ENCODE data around the gene HMGXB4. TPM values are rescaled to one million over a fixed set of nuclear protein-coding genes. Genes with fewer than 3 reads are reported as not detected.

The HMGXB4 gene
- total RNA-seq, result 39.4 TPM

GRCh38 chr22:35257321-35258190 is at the start of gene HMGXB4:
Gene HMGXB4 (plus strand): TSS chr22:35257493. CDS start chr22:35262391, 4,898 bp downstream.

GRCh38 chr22:35299673-35300499 is 42.6 kb downstream of the HMGXB4 start, which contains the start of gene TOM1:
Gene TOM1 (plus strand): TSS chr22:35299894. CDS start chr22:35299929, 35 bp downstream.

Small RNA genes within 50 kb of the gene (small RNA-seq; reads per million reads assigned to genes)
- gene MIR3909 (ENCODE audit: low replicate concordance) (0.49 reads per million, percentile 43 among the genes with 10 or more reads in this experiment), gene MIR6069 (ENCODE audit: low replicate concordance) (not detected), gene RNU7-167P (ENCODE audit: low replicate concordance) (not detected)

Other genes starting within 250 kb of the HMGXB4 start
- gene ISX, start 191.3 kb upstream of the HMGXB4 start, total RNA-seq, result not detected
- 10.3 TPM for gene TOM1, start 42.4 kb downstream of the HMGXB4 start, total RNA-seq
- gene HMOX1, start 123.6 kb downstream of the HMGXB4 start, total RNA-seq, result 1.6 TPM
- gene MCM5, start 142.6 kb downstream of the HMGXB4 start, total RNA-seq, result 26.3 TPM